ENCODE data around the gene TSPAN15.

DNA sequence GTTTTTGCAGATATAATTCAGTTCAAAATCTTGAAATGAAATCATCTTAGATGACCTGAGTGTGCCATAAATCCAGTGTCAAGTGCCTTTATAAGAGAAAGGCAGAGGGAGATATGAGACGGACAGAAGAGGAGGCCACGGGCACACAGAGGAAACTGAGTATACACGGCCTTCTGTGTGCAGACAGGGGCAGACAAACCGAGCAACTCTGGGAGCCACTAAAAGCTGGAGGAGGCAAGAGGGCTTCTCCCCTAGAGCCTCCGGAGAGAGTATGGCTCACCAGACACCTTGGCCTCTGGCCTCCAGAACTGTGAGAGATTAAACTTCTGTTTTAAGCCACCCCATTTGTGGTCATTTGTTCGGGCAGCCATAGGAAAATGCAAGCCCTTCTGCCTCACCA, 12.6 kb downstream of the TSPAN15 start:
- TF ChIP-seq, protein P1, sequence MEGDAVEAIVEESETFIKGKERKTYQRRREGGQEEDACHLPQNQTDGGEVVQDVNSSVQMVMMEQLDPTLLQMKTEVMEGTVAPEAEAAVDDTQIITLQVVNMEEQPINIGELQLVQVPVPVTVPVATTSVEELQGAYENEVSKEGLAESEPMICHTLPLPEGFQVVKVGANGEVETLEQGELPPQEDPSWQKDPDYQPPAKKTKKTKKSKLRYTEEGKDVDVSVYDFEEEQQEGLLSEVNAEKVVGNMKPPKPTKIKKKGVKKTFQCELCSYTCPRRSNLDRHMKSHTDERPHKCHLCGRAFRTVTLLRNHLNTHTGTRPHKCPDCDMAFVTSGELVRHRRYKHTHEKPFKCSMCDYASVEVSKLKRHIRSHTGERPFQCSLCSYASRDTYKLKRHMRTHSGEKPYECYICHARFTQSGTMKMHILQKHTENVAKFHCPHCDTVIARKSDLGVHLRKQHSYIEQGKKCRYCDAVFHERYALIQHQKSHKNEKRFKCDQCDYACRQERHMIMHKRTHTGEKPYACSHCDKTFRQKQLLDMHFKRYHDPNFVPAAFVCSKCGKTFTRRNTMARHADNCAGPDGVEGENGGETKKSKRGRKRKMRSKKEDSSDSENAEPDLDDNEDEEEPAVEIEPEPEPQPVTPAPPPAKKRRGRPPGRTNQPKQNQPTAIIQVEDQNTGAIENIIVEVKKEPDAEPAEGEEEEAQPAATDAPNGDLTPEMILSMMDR (conservative IDR thresholded peaks at IDR 0.05): no peak
- no peak for TF ChIP-seq EZH2 (IDR thresholded peaks at IDR 0.05; ENCODE audit: low read depth)
